ENCODE data around the gene NOA1.

- no peak for TF ChIP-seq CTCF (IDR thresholded peaks at IDR 0.05; ENCODE audit: low read depth, low read length, poor library complexity, severe bottlenecking)
- TF ChIP-seq EZH2phosphoT487 (IDR thresholded peaks at IDR 0.05; ENCODE audit: borderline replicate concordance, low read length): no peak
Observed at GRCh38 chr4:57023104-57023503, 45.7 kb upstream of the NOA1 start.

Data from DOHH2 (cell line).